Right cardiac atrium (tissue), 5 donors: ENCODE data around the gene KLK3. TPM values are rescaled to one million over a fixed set of nuclear protein-coding genes. Genes with fewer than 3 reads are reported as not detected.

Experiments
- ATAC-seq, 2 donors: fragments of 200-7000 bp; cut with Tn5 transposase; one replicate each; pipeline versions ENCODE4 v1.8.0 to v1.9.1; 2020; ENCODE audit warnings: moderate library complexity in 2 of 2, mild to moderate bottlenecking in 1 of 2
- DNase-seq, 3 donors: peaks; one replicate each; pipeline ENCODE4 v3.0.0-alpha.2; 2020
- H3K27ac ChIP-seq: one replicate; pipeline ENCODE4 v1.5.1; 2013; ENCODE audit warnings: mild to moderate bottlenecking, low read length, control low read depth, moderate library complexity
- H3K27me3 ChIP-seq: one replicate; pipeline ENCODE4 v1.6.1; 2013; ENCODE audit not compliant: control insufficient read depth, insufficient read depth
- H3K4me1 ChIP-seq: one replicate; pipeline ENCODE4 v1.6.1; 2013; ENCODE audit warnings: low read length; ENCODE audit not compliant: control insufficient read depth, insufficient read depth
- H3K4me3 ChIP-seq: one replicate; pipeline ENCODE4 v1.5.1; 2013; ENCODE audit warnings: low read length, control low read depth
- H3K9me3 ChIP-seq: one replicate; pipeline ENCODE4 v1.6.1; 2013; ENCODE audit warnings: low read length; ENCODE audit not compliant: control insufficient read depth
- WGBS: extraction: QIAGEN DNeasy Blood & Tissue Kit; methylation state at CpG from one replicate; pipeline ENCODE4 v1.1.7; 2013; 5-methylcytosine and 5-hydroxymethylcytosine counted together
- intact Hi-C, 4 donors: fragments of 100-400 bp; cut with DNase I; formaldehyde crosslinking; loops; one replicate each; pipeline versions ENCODE4 v1.11.0 to v1.14.0; 2022 to 2023
- polyA plus RNA-seq: library from polyadenylated mRNA; stranded (reverse); fragments of 200-250 nt; gene quantifications from one replicate; pipeline ENCODE4 v1.2.3, GENCODE V29; 2013
- total RNA-seq, 4 donors: library from RNA; stranded (reverse); fragmentation: NEBNext Ultra II Directional; extraction: Animal tissue kit (Norgen Biotek cat#: 25700); gene quantifications; one replicate each; pipeline ENCODE4 v1.2.1, GENCODE V29; 2021
- donor health status: healthy with polysubstance abuse.
- donor health status: DM: no; HTN: yes; CAD: no.
- donor health status: DM: no; HTN: no; CAD: no.
- donor health status: DM: no; HTN: yes; CAD: no; lungs with severe emphysema.
- donor health status: DM: yes; HTN: yes; CAD: no.

The KLK3 gene
- total and polyA plus RNA-seq, 5 donors = not detected

DNA sequence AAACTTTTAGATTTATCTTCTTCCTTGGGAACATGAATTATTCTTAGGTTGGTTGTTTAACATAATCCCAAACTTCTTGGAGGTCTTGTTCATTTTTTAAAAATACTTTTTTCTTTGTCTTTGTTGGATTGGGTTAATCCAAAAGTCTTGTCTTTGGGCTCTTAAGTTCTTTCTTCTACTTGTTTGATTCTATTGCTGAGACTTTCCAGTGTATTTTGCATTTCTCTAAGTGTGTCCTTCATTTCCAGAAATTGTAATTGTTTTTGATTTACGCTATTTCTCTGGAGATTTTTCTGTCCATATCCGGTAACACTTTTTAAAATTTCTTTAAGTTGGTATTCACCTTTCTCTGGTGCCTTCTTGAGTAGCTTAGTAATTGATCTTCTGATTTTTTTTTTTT is 11.5 kb upstream of the KLK3 start:
- H3K27ac ChIP-seq = no peak overlapping the region
- intact Hi-C loops = no loop called here
- no peaks in the 10 kb centered on the region for H3K27me3 ChIP-seq
- no peak overlapping the region for H3K4me3 ChIP-seq
- DNase-seq (no peak), ATAC-seq (no peak)
- peaks cover 3% of the 10 kb centered on the region for H3K9me3 ChIP-seq
- no peaks in the 10 kb centered on the region for H3K4me1 ChIP-seq
- WGBS = 97% methylated on average over 2 of the region's 2 CpGs

DNA sequence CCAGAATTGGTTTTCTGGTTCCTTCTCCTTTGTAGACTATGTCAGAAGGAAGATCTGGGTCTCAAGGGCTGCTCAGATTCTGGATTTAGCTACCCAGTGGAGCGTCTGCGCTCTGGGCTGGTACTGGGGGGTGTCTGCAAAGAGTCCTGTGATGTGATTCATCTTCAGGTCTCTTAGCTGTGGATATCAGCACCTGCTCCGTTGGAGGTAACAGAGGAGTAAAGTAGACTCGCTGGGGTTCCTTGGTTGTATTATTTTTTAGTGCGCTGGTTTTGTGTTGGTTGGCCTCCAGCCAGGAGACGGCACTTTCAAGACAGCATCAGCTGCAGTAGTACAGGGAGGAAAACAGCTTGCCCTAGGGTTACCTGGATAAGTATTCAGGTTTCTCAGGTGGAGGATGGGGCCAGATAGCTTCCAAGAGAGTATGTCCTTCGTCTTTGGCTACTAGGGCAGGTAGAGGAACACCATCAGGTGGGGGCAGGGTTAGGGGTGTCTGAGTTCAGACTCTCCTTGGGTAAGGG is 11.0 kb upstream of the KLK3 start:
- intact Hi-C loops = no loop called here

DNA sequence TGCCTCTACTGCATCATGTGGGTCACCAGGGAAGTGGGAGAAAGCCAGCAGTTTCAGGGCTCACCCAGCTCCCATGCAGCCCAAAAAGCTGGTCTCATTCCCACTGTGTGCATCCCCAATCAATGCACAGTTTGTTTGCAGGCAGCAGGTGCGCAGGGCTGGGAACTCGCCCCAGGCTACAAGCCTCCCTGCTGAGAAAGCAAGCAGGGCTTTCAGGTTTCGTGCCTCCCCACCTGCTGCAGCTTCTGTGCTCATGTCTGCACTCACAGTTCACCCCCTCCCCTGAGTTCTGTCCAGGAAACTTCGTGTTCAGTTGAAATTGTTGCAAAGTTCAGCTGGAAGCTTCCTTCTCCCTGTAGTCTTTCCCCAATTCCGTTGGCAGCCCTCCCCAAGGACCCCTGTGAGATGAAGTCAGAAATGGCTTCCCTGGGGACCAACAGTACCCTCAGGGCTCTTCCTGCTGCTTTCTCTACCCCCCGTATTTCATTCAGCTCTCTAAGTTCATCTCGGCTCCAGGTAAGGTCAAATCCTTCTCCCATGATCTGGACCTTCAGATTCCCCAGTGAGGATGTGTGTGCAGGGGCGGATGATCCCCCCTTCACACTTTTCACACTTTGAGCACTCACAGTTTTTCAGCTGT is 10.3 kb upstream of the KLK3 start:
- DNase-seq = no peak
- peaks cover 3% of the 10 kb centered on the region for H3K27me3 ChIP-seq
- 62% methylated on average over 8 of the region's 8 CpGs for WGBS
- intact Hi-C loops = no loop called here
- H3K4me3 ChIP-seq = no peak overlapping the region
- H3K4me1 ChIP-seq = no peaks in the 10 kb centered on the region
- ATAC-seq = no peak
- no peak overlapping the region for H3K27ac ChIP-seq
- peaks cover 3% of the 10 kb centered on the region for H3K9me3 ChIP-seq

More for the DNA sequence above, 11.0 kb upstream of the KLK3 start:
- H3K9me3 ChIP-seq = peaks cover 3% of the 10 kb centered on the region
- H3K27ac ChIP-seq = no peak overlapping the region
- no peaks in the 10 kb centered on the region for H3K4me1 ChIP-seq
- no peak overlapping the region for H3K4me3 ChIP-seq
- WGBS = 77% methylated on average over 7 of the region's 7 CpGs
- ATAC-seq (no peak), DNase-seq (no peak)
- peaks cover 1% of the 10 kb centered on the region for H3K27me3 ChIP-seq

DNA sequence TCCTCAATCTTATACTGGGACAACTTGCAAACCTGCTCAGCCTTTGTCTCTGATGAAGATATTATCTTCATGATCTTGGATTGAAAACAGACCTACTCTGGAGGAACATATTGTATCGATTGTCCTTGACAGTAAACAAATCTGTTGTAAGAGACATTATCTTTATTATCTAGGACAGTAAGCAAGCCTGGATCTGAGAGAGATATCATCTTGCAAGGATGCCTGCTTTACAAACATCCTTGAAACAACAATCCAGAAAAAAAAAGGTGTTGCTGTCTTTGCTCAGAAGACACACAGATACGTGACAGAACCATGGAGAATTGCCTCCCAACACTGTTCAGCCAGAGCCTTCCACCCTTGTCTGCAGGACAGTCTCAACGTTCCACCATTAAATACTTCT is 4.0 kb upstream of the KLK3 start:
- intact Hi-C loops = no loop called here

DNA sequence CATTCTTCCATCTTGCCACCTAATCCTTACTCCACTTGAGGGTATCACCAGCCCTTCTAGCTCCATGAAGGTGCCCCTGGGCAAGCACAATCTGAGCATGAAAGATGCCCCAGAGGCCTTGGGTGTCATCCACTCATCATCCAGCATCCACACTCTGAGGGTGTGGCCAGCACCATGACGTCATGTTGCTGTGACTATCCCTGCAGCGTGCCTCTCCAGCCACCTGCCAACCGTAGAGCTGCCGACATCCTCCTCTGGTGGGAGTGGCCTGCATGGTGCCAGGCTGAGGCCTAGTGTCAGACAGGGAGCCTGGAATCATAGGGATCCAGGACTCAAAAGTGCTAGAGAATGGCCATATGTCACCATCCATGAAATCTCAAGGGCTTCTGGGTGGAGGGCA is 3.1 kb upstream of the KLK3 start:
- DNase-seq (no peak), ATAC-seq (no peak)
- no peak overlapping the region for H3K27ac ChIP-seq
- no peak overlapping the region for H3K4me3 ChIP-seq
- intact Hi-C loops = no loop called here
- H3K9me3 ChIP-seq = no peaks in the 10 kb centered on the region
- WGBS = 70% methylated on average over 4 of the region's 4 CpGs
- H3K4me1 ChIP-seq = no peaks in the 10 kb centered on the region
- peaks cover 3% of the 10 kb centered on the region for H3K27me3 ChIP-seq

More for the DNA sequence above, 4.0 kb upstream of the KLK3 start:
- H3K27ac ChIP-seq = no peak overlapping the region
- WGBS = 52% methylated on average over 3 of the region's 3 CpGs
- H3K27me3 ChIP-seq = peaks cover 3% of the 10 kb centered on the region
- no peaks in the 10 kb centered on the region for H3K9me3 ChIP-seq
- DNase-seq (no peak), ATAC-seq (no peak)
- no peak overlapping the region for H3K4me3 ChIP-seq
- no peaks in the 10 kb centered on the region for H3K4me1 ChIP-seq

DNA sequence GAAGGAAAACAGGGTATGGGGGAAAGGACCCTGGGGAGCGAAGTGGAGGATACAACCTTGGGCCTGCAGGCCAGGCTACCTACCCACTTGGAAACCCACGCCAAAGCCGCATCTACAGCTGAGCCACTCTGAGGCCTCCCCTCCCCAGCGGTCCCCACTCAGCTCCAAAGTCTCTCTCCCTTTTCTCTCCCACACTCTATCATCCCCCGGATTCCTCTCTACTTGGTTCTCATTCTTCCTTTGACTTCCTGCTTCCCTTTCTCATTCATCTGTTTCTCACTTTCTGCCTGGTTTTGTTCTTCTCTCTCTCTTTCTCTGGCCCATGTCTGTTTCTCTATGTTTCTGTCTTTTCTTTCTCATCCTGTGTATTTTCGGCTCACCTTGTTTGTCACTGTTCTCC is 2.7 kb downstream of the KLK3 start:
- no peaks in the 10 kb centered on the region for H3K27me3 ChIP-seq
- no peaks in the 10 kb centered on the region for H3K9me3 ChIP-seq
- no peak overlapping the region for H3K27ac ChIP-seq
- intact Hi-C loops = no loop called here
- WGBS = 57% methylated on average over 6 of the region's 6 CpGs
- no peak for ATAC-seq
- H3K4me3 ChIP-seq = no peak overlapping the region
- DNase-seq = no peak
- H3K4me1 ChIP-seq = no peaks in the 10 kb centered on the region

DNA sequence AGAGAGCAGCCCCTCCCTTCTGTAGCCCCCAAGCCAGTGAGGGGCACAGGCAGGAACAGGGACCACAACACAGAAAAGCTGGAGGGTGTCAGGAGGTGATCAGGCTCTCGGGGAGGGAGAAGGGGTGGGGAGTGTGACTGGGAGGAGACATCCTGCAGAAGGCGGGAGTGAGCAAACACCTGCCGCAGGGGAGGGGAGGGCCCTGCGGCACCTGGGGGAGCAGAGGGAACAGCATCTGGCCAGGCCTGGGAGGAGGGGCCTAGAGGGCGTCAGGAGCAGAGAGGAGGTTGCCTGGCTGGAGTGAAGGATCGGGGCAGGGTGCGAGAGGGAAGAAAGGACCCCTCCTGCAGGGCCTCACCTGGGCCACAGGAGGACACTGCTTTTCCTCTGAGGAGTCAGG is 4.2 kb downstream of the KLK3 start:
- Histone ChIP-seq H3K4me3 (no peak overlapping the region), H3K27me3 (no peaks in the 10 kb centered on the region), H3K4me1 (no peaks in the 10 kb centered on the region), H3K27ac (no peak overlapping the region), H3K9me3 (no peaks in the 10 kb centered on the region)
- ATAC-seq (no peak), DNase-seq (no peak)
- intact Hi-C loops = no loop called here
- WGBS = 14% methylated on average over 7 of the region's 7 CpGs

DNA sequence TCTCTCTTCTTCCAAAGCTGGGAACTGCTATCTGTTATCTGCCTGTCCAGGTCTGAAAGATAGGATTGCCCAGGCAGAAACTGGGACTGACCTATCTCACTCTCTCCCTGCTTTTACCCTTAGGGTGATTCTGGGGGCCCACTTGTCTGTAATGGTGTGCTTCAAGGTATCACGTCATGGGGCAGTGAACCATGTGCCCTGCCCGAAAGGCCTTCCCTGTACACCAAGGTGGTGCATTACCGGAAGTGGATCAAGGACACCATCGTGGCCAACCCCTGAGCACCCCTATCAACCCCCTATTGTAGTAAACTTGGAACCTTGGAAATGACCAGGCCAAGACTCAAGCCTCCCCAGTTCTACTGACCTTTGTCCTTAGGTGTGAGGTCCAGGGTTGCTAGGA is 5.1 kb downstream of the KLK3 start:
- no peak overlapping the region for H3K4me3 ChIP-seq
- intact Hi-C loops = no loop called here
- WGBS = 81% methylated on average over 4 of the region's 4 CpGs

DNA sequence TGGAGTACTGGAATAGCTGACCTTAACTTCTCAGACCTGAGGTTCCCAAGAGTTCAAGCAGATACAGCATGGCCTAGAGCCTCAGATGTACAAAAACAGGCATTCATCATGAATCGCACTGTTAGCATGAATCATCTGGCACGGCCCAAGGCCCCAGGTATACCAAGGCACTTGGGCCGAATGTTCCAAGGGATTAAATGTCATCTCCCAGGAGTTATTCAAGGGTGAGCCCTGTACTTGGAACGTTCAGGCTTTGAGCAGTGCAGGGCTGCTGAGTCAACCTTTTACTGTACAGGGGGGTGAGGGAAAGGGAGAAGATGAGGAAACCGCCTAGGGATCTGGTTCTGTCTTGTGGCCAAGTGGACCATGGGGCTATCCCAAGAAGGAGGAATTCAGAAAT is 6.3 kb downstream of the KLK3 start:
- WGBS = 66% methylated on average over 5 of the region's 5 CpGs
- Histone ChIP-seq H3K9me3 (no peaks in the 10 kb centered on the region), H3K27ac (no peak overlapping the region), H3K27me3 (no peaks in the 10 kb centered on the region), H3K4me3 (no peak overlapping the region), H3K4me1 (no peaks in the 10 kb centered on the region)
- ATAC-seq = no peak
- no peak for DNase-seq
- intact Hi-C loops = no loop called here

More for the DNA sequence above, 5.1 kb downstream of the KLK3 start:
- no peak for ATAC-seq
- H3K27me3 ChIP-seq = no peaks in the 10 kb centered on the region
- no peak for DNase-seq
- no peak overlapping the region for H3K27ac ChIP-seq
- H3K9me3 ChIP-seq = no peaks in the 10 kb centered on the region
- no peaks in the 10 kb centered on the region for H3K4me1 ChIP-seq

DNA sequence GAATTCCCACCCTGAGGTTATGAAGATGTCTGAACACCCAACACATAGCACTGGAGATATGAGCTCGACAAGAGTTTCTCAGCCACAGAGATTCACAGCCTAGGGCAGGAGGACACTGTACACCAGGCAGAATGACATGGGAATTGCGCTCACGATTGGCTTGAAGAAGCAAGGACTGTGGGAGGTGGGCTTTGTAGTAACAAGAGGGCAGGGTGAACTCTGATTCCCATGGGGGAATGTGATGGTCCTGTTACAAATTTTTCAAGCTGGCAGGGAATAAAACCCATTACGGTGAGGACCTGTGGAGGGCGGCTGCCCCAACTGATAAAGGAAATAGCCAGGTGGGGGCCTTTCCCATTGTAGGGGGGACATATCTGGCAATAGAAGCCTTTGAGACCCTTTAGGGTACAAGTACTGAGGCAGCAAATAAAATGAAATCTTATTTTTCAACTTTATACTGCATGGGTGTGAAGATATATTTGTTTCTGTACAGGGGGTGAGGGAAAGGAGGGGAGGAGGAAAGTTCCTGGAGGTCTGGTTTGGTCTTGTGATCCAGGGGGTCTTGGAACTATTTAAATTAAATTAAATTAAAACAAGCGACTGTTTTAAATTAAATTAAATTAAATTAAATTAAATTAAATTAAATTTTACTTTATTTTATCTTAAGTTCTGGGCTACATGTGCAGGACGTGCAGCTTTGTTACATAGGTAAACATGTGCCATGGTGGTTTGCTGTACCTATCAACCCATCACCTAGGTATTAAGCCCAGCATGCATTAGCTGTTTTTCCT is 7.0 kb downstream of the KLK3 start:
- H3K4me3 ChIP-seq = no peak overlapping the region
- H3K9me3 ChIP-seq = no peaks in the 10 kb centered on the region
- DNase-seq = no peak
- H3K4me1 ChIP-seq = no peaks in the 10 kb centered on the region
- no peak overlapping the region for H3K27ac ChIP-seq
- intact Hi-C loops = no loop called here
- WGBS = 63% methylated on average over 7 of the region's 7 CpGs
- no peaks in the 10 kb centered on the region for H3K27me3 ChIP-seq
- ATAC-seq = no peak

DNA sequence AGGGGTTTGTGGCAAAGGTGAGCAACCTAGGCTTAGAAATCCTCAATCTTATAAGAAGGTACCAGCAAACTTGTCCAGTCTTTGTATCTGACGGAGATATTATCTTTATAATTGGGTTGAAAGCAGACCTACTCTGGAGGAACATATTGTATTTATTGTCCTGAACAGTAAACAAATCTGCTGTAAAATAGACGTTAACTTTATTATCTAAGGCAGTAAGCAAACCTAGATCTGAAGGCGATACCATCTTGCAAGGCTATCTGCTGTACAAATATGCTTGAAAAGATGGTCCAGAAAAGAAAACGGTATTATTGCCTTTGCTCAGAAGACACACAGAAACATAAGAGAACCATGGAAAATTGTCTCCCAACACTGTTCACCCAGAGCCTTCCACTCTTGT is 14.8 kb downstream of the KLK3 start:
- Histone ChIP-seq H3K9me3 (no peaks in the 10 kb centered on the region), H3K4me1 (no peaks in the 10 kb centered on the region), H3K4me3 (no peak overlapping the region), H3K27ac (no peak overlapping the region), H3K27me3 (peaks cover 4% of the 10 kb centered on the region)
- intact Hi-C loops = no loop called here
- 83% methylated on average over 4 of the region's 4 CpGs for WGBS
- no peak for ATAC-seq
- no peak for DNase-seq
